NCI-H524 treated with DMSO at 0.1 percent for 48 hours (cell line): ENCODE measurements around the gene FGD2.

Source experiments
- DNase-seq: peaks from one replicate; lab custom pipeline; 2025; lab: John Stamatoyannopoulos, UW

FGD2 gene

GRCh38 chr6:36997811-36998722, 7.4 kb upstream of the FGD2 start:
- DNase-seq = no peak

DNA sequence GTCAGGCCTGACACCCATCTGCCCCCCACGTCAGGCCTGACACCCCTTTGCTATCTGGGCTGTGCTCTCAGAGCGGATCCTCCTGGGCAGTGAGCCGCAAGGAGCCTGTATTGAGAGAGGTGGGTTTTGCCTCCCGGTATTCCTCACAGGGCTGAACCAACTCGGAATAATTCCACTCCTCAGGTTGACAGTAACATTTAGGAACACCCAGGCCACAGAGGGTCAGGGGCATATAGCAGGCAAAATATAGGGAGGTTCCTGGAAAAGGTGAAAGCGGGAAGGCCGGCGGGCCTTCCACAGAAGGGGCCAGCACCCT, 6.8 kb upstream of the FGD2 start:
- DNase-seq = no peak

DNA sequence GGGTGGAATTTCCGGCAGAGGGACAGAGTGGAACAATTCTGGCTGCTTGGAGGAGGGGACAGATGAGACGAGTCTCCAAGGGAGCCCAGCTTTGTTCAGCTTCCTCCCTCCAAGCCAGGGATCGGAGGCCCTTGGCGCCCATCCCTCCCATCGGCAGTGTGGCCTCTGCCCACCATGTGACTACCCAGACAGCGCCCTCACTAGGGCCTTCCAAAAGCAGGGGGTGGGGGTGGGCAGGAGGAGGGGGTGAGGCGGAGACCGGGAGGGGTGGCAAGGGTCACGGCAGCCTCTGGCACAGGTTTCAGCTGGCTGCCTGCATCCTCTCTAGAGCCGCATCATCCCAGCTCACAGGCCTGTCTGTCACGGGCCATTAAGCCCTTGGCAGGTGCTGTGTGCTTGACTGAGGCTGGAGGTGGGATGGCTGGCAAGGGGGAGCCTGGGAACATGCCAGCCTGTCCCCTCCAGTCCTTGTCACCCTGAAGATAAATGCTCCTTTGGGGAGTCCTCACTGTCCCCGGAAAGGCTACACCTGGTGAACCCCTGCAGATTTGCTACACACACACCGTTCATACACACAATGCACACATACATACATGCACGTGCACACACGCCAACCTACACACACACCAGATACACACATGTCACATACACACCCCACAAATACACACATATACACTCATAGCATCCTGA, 6.2 kb upstream of the FGD2 start:
- no peak for DNase-seq

DNA sequence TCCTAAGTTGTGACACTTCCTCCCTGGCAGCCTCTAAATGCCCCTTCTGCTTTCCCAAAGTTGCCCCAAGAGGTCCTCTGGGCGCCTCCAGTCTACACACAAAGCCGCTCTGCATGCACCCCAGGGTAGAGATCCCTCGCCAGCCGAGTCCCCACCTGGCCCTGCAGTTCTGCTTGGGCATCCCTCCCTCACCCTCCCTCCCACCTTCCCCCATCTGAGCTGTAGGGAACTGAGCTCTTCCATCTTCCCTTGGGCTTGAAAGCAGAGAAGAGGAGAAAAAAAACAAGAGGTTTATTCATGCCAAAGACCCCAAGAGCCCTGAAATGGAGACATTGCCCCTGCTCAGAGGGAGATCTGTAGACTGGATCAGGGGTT, 5.7 kb upstream of the FGD2 start:
- DNase-seq = no peak

GRCh38 chr6:37004044-37004980, 1.1 kb upstream of the FGD2 start:
- DNase-seq = no peak

DNA sequence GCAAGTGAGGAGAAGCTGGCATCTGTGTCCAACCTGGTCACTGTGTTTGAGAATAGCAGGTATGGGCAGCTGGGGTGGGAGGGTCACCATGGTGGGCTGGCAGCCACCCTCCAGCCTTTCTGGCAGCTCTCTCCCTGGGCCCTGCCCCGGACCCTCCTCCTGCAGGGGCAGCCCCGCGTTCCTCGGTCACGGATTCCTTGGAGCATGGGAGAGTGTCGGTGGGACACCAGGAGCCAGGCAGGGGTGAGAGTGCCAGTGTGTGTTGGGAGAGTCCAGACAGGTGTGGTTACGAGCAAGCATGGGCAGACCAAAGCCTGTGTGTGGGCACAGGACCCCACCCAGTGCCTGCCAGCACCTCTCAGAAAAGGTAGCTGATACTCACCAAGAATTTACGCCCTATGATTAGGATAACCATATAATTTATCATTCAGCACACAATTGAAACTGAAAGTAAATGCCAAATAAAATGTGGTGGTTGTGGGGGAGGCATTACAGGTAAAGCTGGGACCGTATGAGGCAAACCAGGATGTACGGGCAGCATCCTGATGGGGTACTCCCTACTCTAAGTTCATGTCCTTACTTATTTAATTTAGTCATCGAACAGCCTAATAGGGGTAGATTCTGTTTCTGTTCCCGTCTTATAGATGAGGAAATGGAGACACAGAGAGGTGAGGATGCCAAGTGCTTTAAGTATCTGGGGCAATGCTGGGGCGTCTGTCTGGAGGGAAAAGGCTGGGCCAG, 542 bp downstream of the FGD2 start:
- DNase-seq = no peak

GRCh38 chr6:37006793-37007339, 1.4 kb downstream of the FGD2 start:
- no peak for DNase-seq

DNA sequence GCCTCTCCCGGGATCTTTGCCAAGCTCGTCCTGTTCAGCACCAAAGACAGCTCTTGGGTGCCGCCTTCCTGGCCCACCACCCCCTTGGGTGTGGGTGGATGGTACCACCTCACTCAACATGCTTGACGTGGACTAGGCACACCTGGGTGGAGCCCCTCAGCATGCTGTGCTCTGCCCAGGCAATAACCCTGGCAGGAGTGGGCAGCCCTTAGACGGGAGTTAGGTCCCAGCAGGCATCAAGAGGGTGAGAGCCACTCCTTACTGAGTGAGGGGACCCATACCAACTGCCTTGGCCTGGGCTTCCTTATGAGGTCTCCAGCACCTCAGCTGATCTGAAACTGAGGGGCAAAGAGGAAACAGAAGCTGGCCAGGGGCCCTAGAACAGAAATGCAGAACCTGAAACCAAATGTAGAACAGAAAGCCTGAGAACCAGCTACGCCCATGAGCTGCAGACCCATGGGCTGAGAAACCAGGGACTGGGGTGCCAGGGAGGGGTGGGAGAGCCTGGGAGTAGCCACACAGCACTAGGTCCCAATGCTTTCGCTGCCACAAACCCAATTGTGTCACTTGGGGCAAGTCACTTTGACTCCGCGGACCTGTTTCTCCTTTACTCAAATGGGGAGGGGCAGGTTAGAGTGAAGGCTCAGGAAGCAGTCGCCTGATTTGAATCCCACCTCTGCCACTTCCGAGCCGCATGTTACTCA, 2.0 kb downstream of the FGD2 start:
- no peak for DNase-seq

DNA sequence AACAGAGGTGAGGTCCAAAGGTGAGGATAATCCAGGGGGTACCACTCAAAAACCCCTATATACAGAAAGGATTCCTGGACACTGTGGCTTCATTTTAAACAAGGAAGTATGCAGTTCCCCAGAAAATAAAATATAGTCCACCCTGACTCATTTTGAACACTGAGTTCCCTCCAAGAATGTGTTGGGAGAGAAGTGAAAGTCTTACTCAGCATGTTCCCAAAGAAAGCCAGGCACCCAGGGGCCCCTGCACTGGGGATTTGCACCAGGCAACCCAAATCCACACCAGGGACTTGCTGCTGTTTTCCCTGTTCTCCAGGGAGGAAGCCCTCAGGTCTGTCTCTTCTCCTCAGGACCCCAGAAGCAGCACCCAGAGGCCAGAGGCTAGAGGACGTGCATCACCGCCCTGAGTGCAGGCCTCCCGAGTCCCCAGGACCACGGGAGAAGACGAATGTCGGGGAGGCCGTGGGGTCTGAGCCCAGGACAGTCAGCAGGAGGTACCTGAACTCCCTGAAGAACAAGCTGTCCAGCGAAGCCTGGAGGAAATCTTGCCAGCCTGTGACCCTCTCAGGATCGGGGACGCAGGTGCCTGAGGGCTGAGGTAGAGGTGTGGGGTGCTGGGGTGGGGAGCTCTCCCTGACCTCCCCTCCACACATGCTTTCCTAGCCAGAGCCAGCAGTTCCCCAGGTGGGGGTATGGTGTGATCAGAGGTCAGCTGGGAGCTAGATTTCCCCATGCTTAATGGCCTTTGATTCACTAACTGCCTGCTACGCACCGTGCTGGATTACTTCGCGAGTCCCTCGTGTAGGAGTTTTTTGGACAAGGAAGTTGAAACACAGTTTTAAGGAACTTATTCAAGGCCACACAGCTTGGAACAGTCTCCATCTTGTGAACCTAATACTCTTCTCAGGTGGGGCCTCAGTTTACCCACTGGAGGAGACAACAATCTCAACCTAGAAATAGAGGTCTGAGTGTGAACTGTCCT, 3.3 kb downstream of the FGD2 start:
- no peak for DNase-seq

- DNase-seq = no peak
Observed at GRCh38 chr6:37010402-37010892, 5.0 kb downstream of the FGD2 start.

GRCh38 chr6:37011656-37012378, 6.4 kb downstream of the FGD2 start:
- DNase-seq = no peak

DNA sequence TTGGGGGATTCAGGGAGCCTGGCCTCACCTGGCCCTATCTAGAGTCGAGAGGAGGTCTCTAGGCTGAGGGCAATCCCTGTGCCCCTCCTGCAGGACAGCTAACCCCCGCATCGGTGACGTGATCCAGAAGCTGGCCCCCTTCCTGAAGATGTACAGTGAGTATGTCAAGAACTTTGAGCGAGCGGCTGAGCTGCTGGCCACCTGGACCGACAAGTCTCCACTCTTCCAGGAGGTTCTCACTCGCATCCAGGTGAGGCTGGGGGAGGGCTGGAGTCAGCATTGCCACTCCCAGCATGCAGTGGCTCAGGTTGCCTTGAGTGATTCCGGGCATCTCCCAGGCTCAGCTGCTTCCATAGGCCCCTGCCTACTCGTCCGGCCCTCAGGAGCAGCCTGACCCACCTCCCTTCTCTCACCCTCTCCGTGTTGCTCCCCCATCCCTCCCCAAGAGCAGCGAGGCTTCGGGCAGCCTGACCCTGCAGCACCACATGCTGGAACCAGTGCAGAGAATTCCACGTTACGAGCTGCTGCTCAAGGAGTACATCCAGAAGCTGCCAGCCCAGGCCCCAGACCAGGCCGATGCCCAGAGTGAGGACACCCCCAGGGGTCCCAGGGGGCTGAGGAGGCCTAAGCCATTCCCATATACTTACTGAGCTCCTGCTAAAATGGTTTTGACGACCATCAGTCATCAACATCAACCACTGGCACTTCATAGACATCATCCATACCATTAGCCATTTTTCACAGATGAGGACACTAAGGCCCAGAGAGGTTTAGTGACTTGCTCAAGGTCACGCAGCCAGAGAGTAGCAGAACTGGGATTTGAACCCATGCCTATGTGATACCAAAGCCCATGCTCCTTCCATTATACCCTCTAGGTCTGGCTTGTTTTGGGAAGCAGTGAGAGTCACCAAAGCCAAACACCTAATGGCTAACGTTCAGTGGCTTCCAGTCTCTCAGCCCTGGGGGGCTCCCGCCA, 8.3 kb downstream of the FGD2 start:
- no peak for DNase-seq

GRCh38 chr6:37014667-37015066, 9.2 kb downstream of the FGD2 start:
- no peak for DNase-seq

- DNase-seq = no peak
Observed at GRCh38 chr6:37015532-37015931, 10.1 kb downstream of the FGD2 start.

DNA sequence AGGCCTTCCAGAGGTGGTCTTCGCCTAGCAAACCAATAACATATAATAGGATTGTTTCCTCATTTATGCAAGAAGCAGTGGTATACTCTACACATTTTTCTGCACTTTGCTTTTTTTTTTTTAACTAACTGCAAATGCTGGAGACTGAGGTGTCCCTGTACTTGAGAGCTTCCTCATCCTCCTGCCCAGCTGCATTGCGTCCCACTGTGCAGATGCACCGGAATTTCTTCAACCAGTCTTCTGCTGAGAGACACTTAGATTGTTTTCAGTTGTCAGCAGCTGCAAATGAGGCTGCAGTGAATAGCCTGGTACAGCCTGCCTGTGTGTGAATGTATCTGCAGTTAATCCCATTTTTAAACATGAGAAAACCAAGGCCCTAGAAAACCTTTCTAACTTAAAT, 11.5 kb downstream of the FGD2 start:
- DNase-seq = no peak

- no peak for DNase-seq
Observed at GRCh38 chr6:37017606-37018197, 12.2 kb downstream of the FGD2 start.
